HepG2 (cell line): ENCODE data around the gene KLC4. TPM values are rescaled to one million over a fixed set of nuclear protein-coding genes. Genes with fewer than 3 reads are reported as not detected.

Source experiments
- ATAC-seq: fragments of 200-7000 bp; cut with Tn5 transposase; 3 replicates; pipeline ENCODE4 v1.9.1; 2020; ENCODE audit warnings: mild to moderate bottlenecking, moderate library complexity
- BruUV-seq: library from RNA; stranded (reverse); fragments of 400-500 nt; replicated peaks from 2 replicates; lab custom pipeline; 2021; lab: Mats Ljungman, UMichigan
- CTCF ChIA-PET: fragments of 300-600 bp; formaldehyde crosslinking; extraction: SDS; loops from one replicate; lab custom pipeline; 2021; ENCODE audit warnings: low total read pairs, inconsistent platforms, low intra/inter-chr PET ratio; lab: Yijun Ruan, JAX
- POLR2A ChIA-PET: fragments of 350-600 bp; sonication (Branson Sonifier 250); formaldehyde crosslinking; loops from one replicate; lab custom pipeline; 2020; ENCODE audit warnings: antibody characterized with exemption, inconsistent platforms; lab: Yijun Ruan, JAX
- DNase-seq: peaks from one replicate; pipeline ENCODE4 v3.0.0-alpha.2; 2015; ENCODE audit warnings: low spot score
- FAIRE-seq: peaks from 3 replicates; lab custom pipeline; 2011; peaks lifted over from hg19 to GRCh38; lab: Jason Lieb, UNC
- H2AFZ ChIP-seq: one replicate; pipeline ENCODE4 v1.6.1; 2011; ENCODE audit warnings: low read length, inconsistent platforms
- H3K27ac ChIP-seq: fragments of 300-600 bp; 3 replicates; pipeline ENCODE4 v1.8.0; 2011; ENCODE audit warnings: mixed run types, mild to moderate bottlenecking, mixed read lengths, low read length, inconsistent platforms; ENCODE audit not compliant: insufficient read depth; ENCODE audit errors: extremely low read length
- H3K27me3 ChIP-seq, 2 experiments: fragments of 200-600 bp in 1 of 2; 2 replicates in 1 of 2; 3 replicates in 1 of 2; pipeline versions ENCODE4 v1.6.0 to v1.8.0; 2011; ENCODE audit warnings: low read length in 2 of 2, mild to moderate bottlenecking in 2 of 2, moderate library complexity in 2 of 2, inconsistent platforms in 1 of 2; ENCODE audit not compliant: insufficient read depth in 2 of 2, control insufficient read depth in 1 of 2
- H3K36me3 ChIP-seq, 2 experiments: fragments of 200-600 bp in 1 of 2; replicated peaks in 1 of 2; 2 replicates in 1 of 2; 3 replicates in 1 of 2; pipeline versions ENCODE4 v1.5.1 to v1.8.0; 2011; ENCODE audit warnings: low read length in 2 of 2, inconsistent platforms in 1 of 2; ENCODE audit not compliant: insufficient read depth in 2 of 2, control insufficient read depth in 1 of 2
- H3K4me1 ChIP-seq: 2 replicates; pipeline ENCODE4 v1.5.1; 2012; ENCODE audit warnings: low read length, inconsistent platforms; ENCODE audit not compliant: insufficient read depth
- H3K4me2 ChIP-seq: 2 replicates; pipeline ENCODE4 v1.6.0; 2011; ENCODE audit warnings: low read depth, low read length, inconsistent platforms
- H3K4me3 ChIP-seq, 3 experiments: fragments of 200-600 bp in 1 of 3; sonication (generic), shearing (Covaris generic) in 1 of 3; replicated peaks in 1 of 3; 2 replicates each; pipeline ENCODE4 v1.5.1; 2011 to 2016; ENCODE audit warnings: low read length in 3 of 3, inconsistent platforms in 2 of 3, low read depth in 2 of 3, mild to moderate bottlenecking in 2 of 3, control low read depth in 1 of 3, mixed read lengths in 1 of 3; ENCODE audit not compliant: insufficient read depth in 1 of 3
- H3K79me2 ChIP-seq: one replicate; pipeline ENCODE4 v1.6.1; 2011; ENCODE audit warnings: low read length, inconsistent platforms; ENCODE audit not compliant: insufficient read depth
- H3K9ac ChIP-seq: 2 replicates; pipeline ENCODE4 v1.6.0; 2011; ENCODE audit warnings: mild to moderate bottlenecking, low read depth, low read length, inconsistent platforms; ENCODE audit not compliant: insufficient read depth
- H3K9me3 ChIP-seq: 2 replicates; pipeline ENCODE4 v1.5.1; 2012; ENCODE audit warnings: mild to moderate bottlenecking, low read length
- H4K20me1 ChIP-seq: 2 replicates; pipeline ENCODE4 v1.6.0; 2011; ENCODE audit warnings: inconsistent platforms, mild to moderate bottlenecking, low read length, moderate library complexity; ENCODE audit not compliant: insufficient read depth
- ATRX ChIP-seq: sonication (generic); formaldehyde crosslinking; IDR thresholded peaks from 2 replicates; pipeline ENCODE4 v1.4.0; 2020; ENCODE audit warnings: missing genetic modification reagents, borderline replicate concordance
- EED ChIP-seq: sonication (generic); formaldehyde crosslinking; IDR thresholded peaks from 2 replicates; pipeline ENCODE4 v1.5.0; 2020; ENCODE audit warnings: mild to moderate bottlenecking, missing genetic modification reagents
- EZH2 ChIP-seq: conservative IDR thresholded peaks from 2 replicates; pipeline ENCODE4 v1.6.1; 2012; ENCODE audit warnings: mild to moderate bottlenecking, low read depth, low read length, moderate library complexity
- GABPB1 ChIP-seq: IDR thresholded peaks from 2 replicates; pipeline ENCODE4 v1.6.1; 2016; ENCODE audit warnings: mild to moderate bottlenecking, missing genetic modification reagents, moderate library complexity, missing compliant biosample characterization
- GTF2F1 ChIP-seq: fragments of 150-350 bp; IDR thresholded peaks from 2 replicates; pipeline ENCODE4 v1.6.1; 2014; ENCODE audit warnings: low read length
- MED8 ChIP-seq: sonication (generic); formaldehyde crosslinking; IDR thresholded peaks from 2 replicates; pipeline ENCODE4 v1.8.1; 2023; ENCODE audit warnings: mild to moderate bottlenecking, missing genetic modification reagents; ENCODE audit not compliant: insufficient replicate concordance
- NFRKB ChIP-seq: fragments of 450-650 bp; IDR thresholded peaks from 2 replicates; pipeline ENCODE4 v1.6.1; 2017
- POGZ ChIP-seq: sonication (generic); formaldehyde crosslinking; IDR thresholded peaks from 2 replicates; pipeline ENCODE4 v1.4.0; 2020; ENCODE audit warnings: mild to moderate bottlenecking, missing genetic modification reagents
- SMAD9 ChIP-seq: sonication (generic); formaldehyde crosslinking; IDR thresholded peaks from 2 replicates; pipeline ENCODE4 v1.5.1; 2020; ENCODE audit warnings: mild to moderate bottlenecking, missing genetic modification reagents
- SP2 ChIP-seq: sonication (generic); formaldehyde crosslinking; IDR thresholded peaks from 2 replicates; pipeline ENCODE4 v1.5.1; 2020; ENCODE audit warnings: mild to moderate bottlenecking, missing genetic modification reagents
- TBX3 ChIP-seq: fragments of 450-650 bp; IDR thresholded peaks from 2 replicates; pipeline ENCODE4 v1.6.1; 2017; ENCODE audit warnings: antibody characterized with exemption, mild to moderate bottlenecking, inconsistent platforms, borderline replicate concordance
- ZFX ChIP-seq: sonication (generic); formaldehyde crosslinking; IDR thresholded peaks from 2 replicates; pipeline ENCODE4 v1.4.0; 2020; ENCODE audit warnings: mild to moderate bottlenecking, low read depth, missing genetic modification reagents, moderate library complexity
- ZIK1 ChIP-seq: sonication (generic); formaldehyde crosslinking; IDR thresholded peaks from 2 replicates; pipeline ENCODE4 v1.5.0; 2020; ENCODE audit warnings: mild to moderate bottlenecking, low read depth, missing genetic modification reagents, borderline replicate concordance
- ZMYM4 ChIP-seq: sonication (generic); formaldehyde crosslinking; IDR thresholded peaks from 2 replicates; pipeline ENCODE4 v1.8.1; 2023; ENCODE audit warnings: mild to moderate bottlenecking, missing genetic modification reagents
- ZNF251 ChIP-seq: sonication (generic); formaldehyde crosslinking; IDR thresholded peaks from 2 replicates; pipeline ENCODE4 v1.9.0; 2021; ENCODE audit warnings: mild to moderate bottlenecking, missing genetic modification reagents
- ZNF704 ChIP-seq: sonication (generic); formaldehyde crosslinking; IDR thresholded peaks from 2 replicates; pipeline ENCODE4 v1.8.1; 2023; ENCODE audit warnings: mild to moderate bottlenecking, inconsistent platforms, moderate library complexity, missing genetic modification reagents, borderline replicate concordance
- WGBS: methylation state at CpG from one replicate; pipeline ENCODE4 v1.1.6; 2017; ENCODE audit warnings: low lambda C conversion rate; 5-methylcytosine and 5-hydroxymethylcytosine counted together
- in situ Hi-C: cut with HindIII; loops from 2 replicates; pipeline ENCODE4 v1.10.0; 2017; ENCODE audit warnings: low pct_unique_long_range_greater_than_20kb; ENCODE audit not compliant: extremely low pct_ligation_motif_present
- intact Hi-C: fragments of 100-400 bp; cut with micrococcal nuclease; formaldehyde crosslinking; loops from one replicate; pipeline ENCODE4 v1.10.0; 2022; ENCODE audit not compliant: unreplicated experiment
- polyA plus RNA-seq, 8 experiments: library from polyadenylated mRNA; depleted of rRNA in 3 of 8; stranded (reverse) in 7 of 8; unstranded in 1 of 8; fragments of >200 nt; fragmentation: Illumina TruSeq in 4 of 8; extraction: Trizol in 4 of 8; gene quantifications; 2 replicates each; pipeline versions ENCODE4 v1.2.1 to v1.2.3, GENCODE V29; 2011 to 2016; ENCODE audit warnings: low read depth in 4 of 8, missing spikeins in 1 of 8, mixed read lengths in 1 of 8; ENCODE audit not compliant: insufficient read depth in 1 of 8
- total RNA-seq, 5 experiments: library from RNA; depleted of rRNA; stranded (reverse); fragments of >200 nt; fragmentation: Illumina TruSeq; extraction: Trizol; gene quantifications; 2 replicates each; pipeline ENCODE4 v1.2.3, GENCODE V29; 2016; ENCODE audit warnings: low read depth in 1 of 5
- TF ChIP-seq, protein P1 (sequence below): sonication (generic); formaldehyde crosslinking; IDR thresholded peaks from 2 replicates; pipeline ENCODE4 v1.4.0; 2020; ENCODE audit warnings: low read depth, mild to moderate bottlenecking, missing genetic modification reagents
- TF ChIP-seq, protein P2 (sequence below): sonication (generic); formaldehyde crosslinking; IDR thresholded peaks from 2 replicates; pipeline ENCODE4 v1.8.0; 2022; ENCODE audit warnings: missing genetic modification reagents, mild to moderate bottlenecking, inconsistent platforms, borderline replicate concordance

KLC4 gene
- total and polyA plus RNA-seq, 2 of the 13 experiments (the other 11 are each of a cell fraction or from before 2014, with no cell fraction given) = 45.4 to 70.4 TPM

- Histone ChIP-seq H3K4me2 (no peak overlapping the region), H3K9me3 (no peaks in the 10 kb centered on the region), H3K27me3 (peaks cover 0 to 3% of the 10 kb centered on the region in 2 experiments; a peak in 1 of 5 replicates), H3K4me1 (peaks cover 23% of the 10 kb centered on the region), H3K79me2 (peaks cover 20% of the 10 kb centered on the region), H2AFZ (no peak overlapping the region), H3K36me3 (peaks cover 33 to 53% of the 10 kb centered on the region in 2 experiments), H3K27ac (no peak overlapping the region), H3K4me3 (no peak overlapping the region), H4K20me1 (no peaks in the 10 kb centered on the region), H3K9ac (no peak overlapping the region)
- in situ Hi-C loops (no loop called here), intact Hi-C loops (no loop called here)
- POLR2A ChIA-PET = interaction anchor here (0.6 to 4.3 kb wide), 4 partner anchors 10 to 132 kb away, joined by 3 to 30 read pairs (median 4); partner anchors contain the start of genes CUL7, KLHDC3 and MEA1
- no peak for FAIRE-seq
- CTCF ChIA-PET = no interaction called here
- WGBS = 97% methylated on average over 2 of the region's 2 CpGs
- DNase-seq = no peak
- no TSS peak for BruUV-seq
- ATAC-seq = no peak
- TF ChIP-seq GABPB1 (no peak), POGZ (CRISPR knock-in tag) (no peak), TBX3 (no peak), ATRX (no peak), EED (no peak), ZIK1 (no peak), MED8 (CRISPR knock-in tag) (no peak), EZH2 (no peak), ZMYM4 (CRISPR knock-in tag) (no peak), ZFX (no peak), SMAD9 (CRISPR knock-in tag) (no peak), SP2 (CRISPR knock-in tag) (no peak), ZNF704 (no peak), GTF2F1 (no peak), ZNF251 (no peak), NFRKB (no peak)
- TF ChIP-seq, protein P1, sequence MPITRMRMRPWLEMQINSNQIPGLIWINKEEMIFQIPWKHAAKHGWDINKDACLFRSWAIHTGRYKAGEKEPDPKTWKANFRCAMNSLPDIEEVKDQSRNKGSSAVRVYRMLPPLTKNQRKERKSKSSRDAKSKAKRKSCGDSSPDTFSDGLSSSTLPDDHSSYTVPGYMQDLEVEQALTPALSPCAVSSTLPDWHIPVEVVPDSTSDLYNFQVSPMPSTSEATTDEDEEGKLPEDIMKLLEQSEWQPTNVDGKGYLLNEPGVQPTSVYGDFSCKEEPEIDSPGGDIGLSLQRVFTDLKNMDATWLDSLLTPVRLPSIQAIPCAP = no peak
- TF ChIP-seq, protein P2, sequence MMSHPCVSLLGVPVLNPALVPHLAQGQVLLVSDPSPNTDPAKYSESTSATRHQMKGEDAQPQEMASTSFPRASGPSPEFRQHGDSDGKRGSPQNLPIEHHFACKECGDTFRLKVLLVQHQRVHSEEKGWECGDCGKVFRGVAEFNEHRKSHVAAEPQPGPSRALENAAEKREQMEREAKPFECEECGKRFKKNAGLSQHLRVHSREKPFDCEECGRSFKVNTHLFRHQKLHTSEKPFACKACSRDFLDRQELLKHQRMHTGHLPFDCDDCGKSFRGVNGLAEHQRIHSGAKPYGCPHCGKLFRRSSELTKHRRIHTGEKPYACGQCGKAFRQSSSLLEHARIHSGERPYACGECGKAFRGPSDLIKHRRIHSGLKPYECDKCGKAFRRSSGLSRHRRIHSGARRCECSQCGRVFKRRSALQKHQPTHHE (CRISPR knock-in tag) = no peak
Observed at GRCh38 chr6:43024436-43024835, 35.0 kb upstream of the KLC4 start.
